H1 (cell line): ENCODE results near the gene GANC. TPM values are rescaled to one million over a fixed set of nuclear protein-coding genes. Genes with fewer than 3 reads are reported as not detected.

Experiments
- CTCF ChIA-PET: fragments of 300-600 bp; sonication (Branson Sonifier 250); formaldehyde crosslinking; loops from one replicate; lab custom pipeline; 2021; ENCODE audit not compliant: partially characterized antibody; lab: Charles Lee
- POLR2A ChIA-PET: fragments of 300-600 bp; sonication (Branson Sonifier 250); formaldehyde crosslinking; loops from one replicate; lab custom pipeline; 2021; ENCODE audit warnings: inconsistent platforms; ENCODE audit not compliant: partially characterized antibody; lab: Charles Lee
- DNase-seq, 2 experiments: peaks; one replicate each; pipeline versions ENCODE4 v3.0.0 to v3.0.0-alpha.2; 2010 to 2022; ENCODE audit warnings: low spot score in 2 of 2, low read depth in 1 of 2, mixed read lengths in 1 of 2
- FAIRE-seq: peaks from 2 replicates; lab custom pipeline; 2011; peaks lifted over from hg19 to GRCh38; lab: Jason Lieb, UNC
- H2AFZ ChIP-seq: 2 replicates; pipeline ENCODE4 v1.8.1; 2012; ENCODE audit warnings: low read length, inconsistent platforms
- H2AK5ac ChIP-seq: 2 replicates; pipeline ENCODE4 v1.6.1; 2013; ENCODE audit warnings: low read depth, low read length
- H2BK120ac ChIP-seq: replicated peaks from 2 replicates; pipeline ENCODE3; 2013; ENCODE audit warnings: low read depth, low read length, inconsistent platforms
- H2BK12ac ChIP-seq: 2 replicates; pipeline ENCODE4 v1.6.1; 2013; ENCODE audit warnings: low read depth, low read length
- H2BK15ac ChIP-seq: 2 replicates; pipeline ENCODE4 v1.6.1; 2013; ENCODE audit warnings: low read length
- H2BK20ac ChIP-seq: 2 replicates; pipeline ENCODE4 v1.6.1; 2013; ENCODE audit warnings: low read length
- H2BK5ac ChIP-seq: 2 replicates; pipeline ENCODE4 v1.6.1; 2013; ENCODE audit warnings: low read depth, low read length
- H3K14ac ChIP-seq: 2 replicates; pipeline ENCODE4 v1.6.1; 2013; ENCODE audit warnings: inconsistent platforms; ENCODE audit not compliant: insufficient read length
- H3K18ac ChIP-seq: 2 replicates; pipeline ENCODE4 v1.6.1; 2013; ENCODE audit warnings: low read length; ENCODE audit errors: extremely low read depth
- H3K23ac ChIP-seq: 2 replicates; pipeline ENCODE4 v1.6.1; 2013; ENCODE audit warnings: inconsistent platforms; ENCODE audit not compliant: insufficient read length
- H3K23me2 ChIP-seq: 2 replicates; pipeline ENCODE4 v1.6.1; 2013; ENCODE audit warnings: low read depth, low read length
- H3K27ac ChIP-seq: 2 replicates; pipeline ENCODE4 v1.6.1; 2011; ENCODE audit warnings: low read depth, low read length, inconsistent platforms
- H3K27me3 ChIP-seq, 4 experiments: replicated peaks in 1 of 4; 1 replicate in 1 of 4; 2 replicates in 3 of 4; pipeline versions ENCODE4 v1.6.1 to v1.8.1; 2011 to 2013; ENCODE audit warnings: low read length in 3 of 4, mild to moderate bottlenecking in 3 of 4, inconsistent platforms in 2 of 4, mixed read lengths in 2 of 4, moderate library complexity in 1 of 4; ENCODE audit not compliant: control insufficient read depth in 3 of 4, insufficient read depth in 3 of 4; ENCODE audit errors: extremely low read depth in 1 of 4
- H3K36me3 ChIP-seq, 4 experiments: 2 replicates each; pipeline versions ENCODE4 v1.6.1 to v1.8.1; 2011 to 2013; ENCODE audit warnings: mild to moderate bottlenecking in 4 of 4, low read length in 3 of 4, moderate library complexity in 2 of 4, control low read depth in 1 of 4, inconsistent platforms in 1 of 4; ENCODE audit not compliant: insufficient read depth in 4 of 4, control insufficient read depth in 2 of 4
- H3K4ac ChIP-seq: replicated peaks from 2 replicates; pipeline ENCODE3; 2013; ENCODE audit warnings: low read length, low read depth, mixed read lengths, inconsistent platforms; ENCODE audit not compliant: insufficient read length
- H3K4me1 ChIP-seq, 4 experiments: replicated peaks in 1 of 4; 1 replicate in 1 of 4; 2 replicates in 3 of 4; pipeline versions ENCODE4 v1.6.1 to v1.8.1; 2011 to 2013; ENCODE audit warnings: low read length in 3 of 4, inconsistent platforms in 2 of 4, mixed read lengths in 1 of 4; ENCODE audit not compliant: insufficient read depth in 4 of 4, control insufficient read depth in 3 of 4
- H3K4me2 ChIP-seq, 2 experiments: 2 replicates each; pipeline versions ENCODE4 v1.6.1 to v1.8.1; 2011 to 2013; ENCODE audit warnings: low read depth in 2 of 2, low read length in 2 of 2, control low read depth in 1 of 2, inconsistent platforms in 1 of 2, mild to moderate bottlenecking in 1 of 2; ENCODE audit not compliant: insufficient read depth in 1 of 2
- H3K4me3 ChIP-seq, 4 experiments: fragments of 200-600, 300-600 bp in 1 of 4; sonication (generic), shearing (Covaris generic), sonication (Bioruptor Twin) in 1 of 4; 2 replicates each; pipeline versions ENCODE4 v1.5.1 to v1.8.1; 2011 to 2016; ENCODE audit warnings: low read length in 4 of 4, low read depth in 3 of 4, control low read depth in 2 of 4, inconsistent platforms in 2 of 4, mild to moderate bottlenecking in 2 of 4, mixed read lengths in 1 of 4, moderate library complexity in 1 of 4; ENCODE audit not compliant: insufficient read depth in 2 of 4; ENCODE audit errors: extremely low read depth in 1 of 4
- H3K56ac ChIP-seq: replicated peaks from 2 replicates; pipeline ENCODE3; 2013; ENCODE audit warnings: low read depth, mild to moderate bottlenecking, mixed read lengths, low read length, inconsistent platforms; ENCODE audit not compliant: insufficient read length
- H3K79me1 ChIP-seq: 2 replicates; pipeline ENCODE4 v1.6.1; 2013; ENCODE audit warnings: low read depth, low read length, control low read depth
- H3K79me2 ChIP-seq, 2 experiments: 2 replicates each; pipeline versions ENCODE4 v1.6.1 to v1.8.1; 2012 to 2013; ENCODE audit warnings: low read length in 2 of 2, mild to moderate bottlenecking in 2 of 2, inconsistent platforms in 1 of 2; ENCODE audit not compliant: insufficient read depth in 2 of 2, control insufficient read depth in 1 of 2
- H3K9ac ChIP-seq, 4 experiments: replicated peaks in 1 of 4; 1 replicate in 1 of 4; 2 replicates in 3 of 4; pipeline versions ENCODE4 v1.6.1 to v1.8.1; 2011 to 2013; ENCODE audit warnings: low read depth in 3 of 4, low read length in 3 of 4, control low read depth in 2 of 4, mild to moderate bottlenecking in 2 of 4, moderate library complexity in 2 of 4, inconsistent platforms in 1 of 4; ENCODE audit errors: extremely low read depth in 1 of 4
- H3K9me3 ChIP-seq, 2 experiments: 2 replicates each; pipeline versions ENCODE4 v1.6.1 to v1.8.1; 2012 to 2013; ENCODE audit warnings: mild to moderate bottlenecking in 2 of 2, moderate library complexity in 2 of 2, control low read depth in 1 of 2, inconsistent platforms in 1 of 2, low read depth in 1 of 2, low read length in 1 of 2, mixed read lengths in 1 of 2; ENCODE audit not compliant: insufficient read depth in 2 of 2
- H4K20me1 ChIP-seq, 2 experiments: replicated peaks in 1 of 2; 2 replicates each; pipeline versions ENCODE3 to v1.8.1; 2011 to 2013; ENCODE audit warnings: inconsistent platforms in 2 of 2, low read length in 2 of 2, mild to moderate bottlenecking in 1 of 2; ENCODE audit not compliant: insufficient read depth in 2 of 2, control insufficient read depth in 1 of 2
- H4K5ac ChIP-seq: 2 replicates; pipeline ENCODE4 v1.6.1; 2013; ENCODE audit warnings: low read length, low read depth, mixed read lengths, inconsistent platforms; ENCODE audit not compliant: insufficient read length
- H4K8ac ChIP-seq: 2 replicates; pipeline ENCODE4 v1.8.0; 2013; ENCODE audit warnings: mild to moderate bottlenecking, moderate library complexity, low read length, inconsistent platforms; ENCODE audit not compliant: insufficient read depth; ENCODE audit errors: extremely low read depth
- H4K91ac ChIP-seq: replicated peaks from 2 replicates; pipeline ENCODE3; 2013; ENCODE audit warnings: low read length, mixed read lengths, inconsistent platforms; ENCODE audit not compliant: insufficient read length
- BACH1 ChIP-seq: IDR thresholded peaks from 2 replicates; pipeline ENCODE4 v1.6.1; 2012; ENCODE audit warnings: low read length, improper control_type of control experiment
- BRCA1 ChIP-seq: IDR thresholded peaks from 2 replicates; pipeline ENCODE4 v1.6.1; 2012; ENCODE audit warnings: low read depth, low read length, improper control_type of control experiment
- GABPA ChIP-seq: IDR thresholded peaks from 2 replicates; pipeline ENCODE4 v1.6.1; 2011; ENCODE audit warnings: mild to moderate bottlenecking, low read length, moderate library complexity, borderline replicate concordance; ENCODE audit not compliant: insufficient read depth
- HDAC2 ChIP-seq, 2 experiments: fragments of 300-600 bp in 1 of 2; sonication (generic) in 1 of 2; IDR thresholded peaks; 2 replicates each; pipeline ENCODE4 v1.6.1; 2011 to 2012; ENCODE audit warnings: low read depth in 2 of 2, low read length in 2 of 2, mild to moderate bottlenecking in 2 of 2, moderate library complexity in 2 of 2, borderline replicate concordance in 1 of 2, inconsistent platforms in 1 of 2
- MAFK ChIP-seq: IDR thresholded peaks from 2 replicates; pipeline ENCODE4 v1.6.1; 2012; ENCODE audit warnings: low read depth, mild to moderate bottlenecking, improper control_type of control experiment, low read length
- POLR2A ChIP-seq, 2 experiments: IDR thresholded peaks; 1 replicate in 1 of 2; 2 replicates in 1 of 2; pipeline ENCODE4 v1.6.1; 2011; ENCODE audit warnings: low read depth in 2 of 2, low read length in 2 of 2, mild to moderate bottlenecking in 2 of 2; ENCODE audit errors: control extremely low read depth in 1 of 2
- RNF2 ChIP-seq: fragments of 200-900, 300-1000 bp; sonication (generic); IDR thresholded peaks from 2 replicates; pipeline ENCODE4 v1.7.1; 2016; ENCODE audit warnings: borderline replicate concordance, low read depth, mild to moderate bottlenecking, antibody characterized with exemption, low read length; ENCODE audit not compliant: poor library complexity, severe bottlenecking; ENCODE audit errors: missing control alignments
- SP4 ChIP-seq: IDR thresholded peaks from 2 replicates; pipeline ENCODE4 v1.6.1; 2012; ENCODE audit warnings: low read length, inconsistent platforms
- polyA plus RNA-seq, 7 experiments: library from polyadenylated mRNA; depleted of rRNA in 3 of 7; stranded (reverse) in 5 of 7; unstranded in 2 of 7; fragments of >200 nt in 5 of 7; fragments of 200-250 nt in 2 of 7; gene quantifications; 1 replicate in 5 of 7; 2 replicates in 1 of 7; 4 replicates in 1 of 7; pipeline versions ENCODE4 v1.2.1 to v1.2.3, GENCODE V29; 2011 to 2013; ENCODE audit warnings: missing spikeins in 2 of 7, mixed read lengths in 2 of 7
- total RNA-seq: library from RNA; stranded (reverse); fragmentation: NEBNext Ultra II Directional; extraction: Animal tissue kit (Norgen Biotek cat#: 25700); gene quantifications from 2 replicates; pipeline ENCODE4 v1.2.1, GENCODE V29; 2021

Gene GANC
- total and polyA plus RNA-seq, 2 of the 8 experiments (the other 6 are each of a cell fraction or from before 2014, with no cell fraction given), result 6.8 to 14.4 TPM

GRCh38 chr15:42284551-42284950 is 11.6 kb downstream of the GANC start:
- Histone ChIP-seq H4K91ac (no peak overlapping the region), H2AK5ac (no peak overlapping the region), H3K4me1 (no peaks in the 10 kb centered on the region), H3K36me3 (peaks cover 0 to 3% (median 1%) of the 10 kb centered on the region in 4 experiments; a peak in 2 of 8 replicates), H2BK5ac (no peak overlapping the region), H2BK15ac (no peak overlapping the region), H3K4me2 (no peak overlapping the region), H2BK120ac (no peak overlapping the region), H3K9me3 (no peaks in the 10 kb centered on the region), H3K23me2 (no peaks in the 10 kb centered on the region), H3K27ac (no peak overlapping the region), H2BK20ac (no peak overlapping the region), H2AFZ (no peak overlapping the region), H3K9ac (no peak overlapping the region), H3K18ac (no peak overlapping the region), H3K14ac (no peak overlapping the region), H3K23ac (no peak overlapping the region), H4K20me1 (no peaks in the 10 kb centered on the region), H3K27me3 (no peaks in the 10 kb centered on the region), H3K56ac (no peak overlapping the region), H3K79me1 (no peaks in the 10 kb centered on the region), H2BK12ac (no peak overlapping the region), H3K4me3 (no peak overlapping the region), H3K4ac (no peak overlapping the region), H4K5ac (no peak overlapping the region), H3K79me2 (no peaks in the 10 kb centered on the region), H4K8ac (no peak overlapping the region)
- FAIRE-seq (no peak), DNase-seq (no peak)
- TF ChIP-seq HDAC2 (IDR thresholded peaks at IDR 0.05; ENCODE audit: borderline replicate concordance in 1 of 2, low read depth in 2 of 2, low read length in 2 of 2) (no peak), SP4 (no peak), BACH1 (no peak), POLR2A (IDR thresholded peaks at IDR 0.05; ENCODE audit: control extremely low read depth in 1 of 2, low read depth in 2 of 2, low read length in 2 of 2) (no peak), GABPA (no peak), RNF2 (no peak), MAFK (no peak), BRCA1 (no peak)
- ChIA-PET CTCF (interaction anchor here (0.7 kb wide), 1 partner anchor 946 kb away, joined by 3 read pairs; no protein-coding TSS in a partner anchor), POLR2A (interaction anchor here (4.4 kb wide), 1 partner anchor 10 kb away, joined by 27 read pairs; the partner anchor contains the start of genes GANC and TMEM87A)
